ENCODE results near the gene YIPF2.

GRCh38 chr19:10922638-10923014, 5.8 kb downstream of the YIPF2 start:
- TF ChIP-seq FOXM1 (IDR thresholded peaks at IDR 0.05; ENCODE audit: borderline replicate concordance): no peak
- TF ChIP-seq, protein P1, sequence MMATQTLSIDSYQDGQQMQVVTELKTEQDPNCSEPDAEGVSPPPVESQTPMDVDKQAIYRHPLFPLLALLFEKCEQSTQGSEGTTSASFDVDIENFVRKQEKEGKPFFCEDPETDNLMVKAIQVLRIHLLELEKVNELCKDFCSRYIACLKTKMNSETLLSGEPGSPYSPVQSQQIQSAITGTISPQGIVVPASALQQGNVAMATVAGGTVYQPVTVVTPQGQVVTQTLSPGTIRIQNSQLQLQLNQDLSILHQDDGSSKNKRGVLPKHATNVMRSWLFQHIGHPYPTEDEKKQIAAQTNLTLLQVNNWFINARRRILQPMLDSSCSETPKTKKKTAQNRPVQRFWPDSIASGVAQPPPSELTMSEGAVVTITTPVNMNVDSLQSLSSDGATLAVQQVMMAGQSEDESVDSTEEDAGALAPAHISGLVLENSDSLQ (IDR thresholded peaks at IDR 0.05): no peak
- TF ChIP-seq SUZ12 (IDR thresholded peaks at IDR 0.05): no peak
- TF ChIP-seq HDGF (IDR thresholded peaks at IDR 0.05; ENCODE audit: borderline replicate concordance): no peak
- no peak for TF ChIP-seq SP1 (IDR thresholded peaks at IDR 0.05)
- TF ChIP-seq TARDBP (IDR thresholded peaks at IDR 0.05): no peak
- no peak for TF ChIP-seq FOXK2 (IDR thresholded peaks at IDR 0.05)
- no peak for TF ChIP-seq FOXA1 (IDR thresholded peaks at IDR 0.05)
- no peak for TF ChIP-seq BHLHE40 (IDR thresholded peaks at IDR 0.05; ENCODE audit: borderline replicate concordance)
